Peyer's patch (tissue), 4 donors: ENCODE data around the gene NEDD4L.

ENCODE experiments used
- CTCF ChIP-seq, 6 experiments: fragments of 450-650 bp in 4 of 6; fragments of 200-600 bp in 2 of 6; sonication (generic) in 1 of 6; IDR thresholded peaks; one replicate each; pipeline ENCODE4 v1.5.1; 2017 to 2019; ENCODE audit warnings: antibody characterized with exemption in 6 of 6, mild to moderate bottlenecking in 3 of 6, moderate library complexity in 1 of 6
- POLR2A ChIP-seq, 2 donors: fragments of 450-650 bp; IDR thresholded peaks; one replicate each; pipeline ENCODE4 v1.5.1; 2017; ENCODE audit warnings: antibody characterized with exemption in 2 of 2, mild to moderate bottlenecking in 2 of 2, moderate library complexity in 2 of 2

GRCh38 chr18:58370038-58370580 lies 326.1 kb downstream of the NEDD4L start:
- TF ChIP-seq CTCF (IDR thresholded peaks at IDR 0.05) (no peak), POLR2A (IDR thresholded peaks at IDR 0.05) (no peak)
